IPS-11a (cell line): ENCODE measurements around the gene MSRB1.

Experiments used
- H3K4me3 ChIP-seq: one replicate; pipeline ENCODE4 v1.5.1; 2013; ENCODE audit warnings: low read depth, low read length, control low read depth

The MSRB1 gene

DNA sequence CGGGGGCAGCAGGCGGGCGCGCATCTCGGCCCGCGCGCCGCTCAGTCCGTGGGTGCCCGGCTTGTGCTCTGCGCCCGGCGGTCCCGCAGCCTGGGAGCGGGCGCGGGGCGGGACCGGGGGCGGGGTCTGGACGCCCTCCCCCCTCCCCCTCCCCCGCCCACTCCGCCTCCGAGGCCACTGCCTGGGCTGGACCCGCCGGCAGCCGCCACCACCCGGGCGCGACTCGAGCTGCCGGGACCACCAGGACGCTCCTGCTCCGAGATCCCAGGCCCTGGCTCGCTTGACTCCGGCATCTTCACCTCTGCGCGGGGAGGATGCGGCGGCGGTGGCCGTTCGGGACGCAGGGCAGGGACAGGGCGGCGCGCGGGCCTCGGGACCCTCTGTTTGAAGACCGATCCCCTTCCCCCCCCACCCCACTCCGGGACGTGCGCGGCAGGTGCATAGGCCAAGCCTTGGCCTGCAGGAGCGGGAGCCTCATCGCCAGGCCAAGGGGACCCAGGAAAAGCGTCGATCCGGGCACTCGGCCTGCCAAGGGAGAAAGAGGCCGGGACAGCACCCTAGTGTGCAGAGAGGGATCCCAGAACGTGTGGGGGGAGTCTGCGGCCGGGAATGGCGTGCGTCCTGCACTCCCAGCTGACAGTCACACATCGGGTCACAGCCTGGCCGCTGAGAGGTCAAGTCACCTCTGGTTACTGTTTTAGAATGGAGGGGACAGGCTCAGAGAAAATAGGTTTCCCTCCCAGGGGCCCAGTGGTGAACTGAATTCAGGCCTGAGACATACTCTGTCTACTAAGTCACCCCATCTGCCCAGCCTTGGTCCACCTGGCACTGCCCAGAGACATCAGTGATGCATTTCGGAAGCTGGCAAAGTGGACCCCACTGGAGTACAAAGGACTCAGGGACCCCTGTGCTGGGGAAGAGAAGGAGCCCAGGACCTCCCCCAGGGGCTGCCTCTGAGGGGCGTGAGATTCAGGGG is 24.4 kb downstream of the MSRB1 start, which contains the start of gene HS3ST6:
Gene HS3ST6, minus strand, starts transcription at position 65 of the 976 bp plus-strand sequence. CDS start 92 bp downstream, outside the sequence.
- peak within 1 kb of the TSS; percentile 8 for H3K4me3 ChIP-seq

DNA sequence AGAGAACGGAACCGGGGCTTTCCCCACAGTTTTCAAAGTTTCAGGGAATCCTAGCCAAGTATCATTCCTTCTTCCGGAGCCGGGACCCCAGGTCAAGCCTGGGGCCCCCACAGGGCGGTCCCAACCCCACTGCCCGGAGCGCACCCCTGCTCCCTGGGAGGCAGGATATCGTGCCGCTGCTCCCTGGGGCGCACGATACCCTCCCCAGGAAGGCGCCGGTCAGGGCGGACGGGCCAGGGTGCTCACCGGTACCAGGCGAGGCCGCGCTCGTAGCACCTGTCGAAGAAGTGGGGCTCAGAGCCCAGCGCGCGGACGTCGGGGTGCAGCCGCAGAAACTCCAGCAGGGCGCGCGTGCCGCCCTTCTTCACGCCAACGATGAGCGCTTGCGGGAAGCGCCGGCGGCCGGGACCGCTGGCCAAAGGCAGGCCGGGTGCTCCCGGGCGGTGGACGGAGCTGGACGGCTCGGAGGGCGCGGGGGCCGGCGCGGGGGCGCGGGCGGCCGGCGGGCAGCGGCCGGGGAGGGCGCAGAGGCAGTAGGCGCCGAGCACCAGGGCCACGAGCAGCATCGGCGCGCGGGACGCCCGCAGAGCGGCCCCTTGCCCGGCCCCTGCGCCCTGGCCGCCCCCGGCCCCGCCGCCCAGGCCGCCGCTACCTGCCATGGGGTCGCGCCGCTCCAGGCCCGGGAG is 25.2 kb downstream of the MSRB1 start:
- H3K4me3 ChIP-seq: no peak overlapping the region

DNA sequence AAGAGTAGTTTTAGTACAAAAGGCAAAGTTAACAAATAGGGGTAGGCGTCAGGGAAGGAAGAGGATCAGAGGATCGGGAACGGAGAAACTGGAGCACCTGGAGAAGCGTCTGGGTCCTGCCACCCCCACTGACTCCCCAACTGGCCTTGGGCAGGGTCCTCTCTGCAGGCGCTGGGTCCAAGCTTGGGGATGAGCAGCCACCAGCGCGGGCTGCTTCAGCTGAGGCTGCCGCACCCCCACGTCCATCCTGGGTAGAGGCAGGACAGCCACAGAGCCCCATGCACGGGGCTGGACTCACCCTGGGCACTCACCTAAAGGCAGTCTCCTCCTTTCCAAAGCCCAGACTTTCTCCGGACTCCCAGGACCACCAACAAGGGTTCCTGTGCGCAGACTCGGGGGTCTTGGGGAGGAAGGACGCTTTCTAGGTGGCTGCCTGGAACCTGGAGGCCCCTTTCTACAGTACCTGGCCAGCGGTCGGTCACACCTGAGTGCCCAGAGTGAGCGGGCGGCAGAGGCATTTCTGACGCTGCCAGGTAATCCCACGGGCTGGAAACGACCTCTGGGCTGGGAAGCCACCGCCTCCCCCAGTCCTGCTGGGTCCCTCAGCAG is 25.8 kb downstream of the MSRB1 start:
- no peak overlapping the region for H3K4me3 ChIP-seq

DNA sequence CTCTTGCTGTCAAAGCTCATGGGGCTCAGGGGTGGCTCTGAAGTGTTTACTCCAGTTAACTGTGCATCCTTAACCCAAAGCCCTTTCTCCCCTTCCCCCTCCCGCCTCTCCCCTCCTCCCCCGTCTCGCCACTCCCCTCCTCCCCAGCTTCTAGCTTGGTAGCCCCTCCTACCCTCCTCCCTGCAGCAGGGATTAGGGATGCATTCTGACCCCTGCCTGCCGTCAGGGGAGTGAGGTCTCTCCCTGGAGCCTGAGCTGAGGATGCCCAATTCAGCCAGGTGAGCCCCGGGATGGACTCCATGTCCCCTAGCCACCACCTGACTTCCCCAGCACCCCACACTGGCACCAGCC is 26.4 kb downstream of the MSRB1 start:
- H3K4me3 ChIP-seq: no peak overlapping the region

DNA sequence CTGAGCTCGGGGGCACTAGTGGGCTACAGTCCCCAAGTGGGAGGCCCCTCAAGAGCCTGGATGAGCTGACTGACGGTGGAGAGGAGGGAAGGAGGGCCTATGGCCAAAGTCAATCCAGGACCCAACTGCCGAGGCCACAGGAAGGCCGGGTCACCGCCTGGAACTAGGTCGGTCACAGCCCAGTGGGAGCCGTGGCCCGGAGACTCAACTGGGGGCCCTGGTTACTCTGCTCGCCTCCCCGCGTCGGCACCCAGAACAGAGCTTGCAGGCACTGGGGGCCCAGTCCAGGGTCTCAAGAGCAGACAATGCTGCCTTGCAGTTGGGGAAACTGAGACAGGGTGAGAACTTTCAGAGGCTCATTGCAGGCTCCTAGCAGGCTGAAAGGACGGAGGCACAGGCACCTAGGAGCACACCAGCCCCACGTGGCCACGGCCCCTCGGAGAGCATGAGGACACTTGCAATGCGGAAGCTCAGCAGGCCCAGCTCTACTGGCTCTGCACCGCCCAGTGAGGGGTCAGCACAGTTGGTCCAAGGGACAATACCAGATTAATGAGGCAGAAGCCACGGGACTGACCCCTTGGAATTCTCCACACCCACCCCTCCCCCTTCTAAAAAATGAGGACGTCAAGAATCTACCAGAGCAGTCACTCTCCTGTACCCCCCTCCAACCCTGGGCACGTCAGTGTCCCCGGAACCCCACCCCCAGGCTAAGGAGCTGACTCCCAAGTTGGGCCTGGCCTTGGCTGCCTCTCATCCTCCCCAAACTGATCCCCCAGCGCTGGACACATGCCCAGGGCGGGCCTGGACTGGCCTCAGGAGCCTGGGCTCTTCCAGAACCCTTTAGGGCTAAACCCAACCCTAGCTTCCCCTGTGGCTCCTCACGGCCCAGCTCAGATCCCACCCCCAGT is 27.0 kb downstream of the MSRB1 start:
- H3K4me3 ChIP-seq: no peak overlapping the region

DNA sequence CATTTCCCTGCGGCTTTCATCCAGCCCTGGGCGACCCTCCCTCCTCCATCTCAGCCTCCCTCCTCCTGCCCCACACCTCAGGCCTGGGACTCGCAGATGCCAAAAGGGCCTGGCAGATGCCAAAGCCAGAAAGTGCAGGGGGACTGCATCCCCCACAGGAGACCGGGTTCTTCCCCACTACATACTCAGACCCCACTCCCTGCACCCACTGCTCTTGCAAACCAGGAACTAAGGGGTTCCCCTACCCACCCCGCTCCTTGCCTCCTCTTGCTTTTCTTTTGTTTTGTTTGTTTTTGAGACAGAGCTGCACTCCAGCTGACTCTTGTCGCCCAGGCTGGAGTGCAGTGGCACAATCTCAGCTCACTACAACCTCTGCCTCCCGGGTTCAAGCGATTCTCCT is 28.0 kb downstream of the MSRB1 start:
- H3K4me3 ChIP-seq: no peak overlapping the region

DNA sequence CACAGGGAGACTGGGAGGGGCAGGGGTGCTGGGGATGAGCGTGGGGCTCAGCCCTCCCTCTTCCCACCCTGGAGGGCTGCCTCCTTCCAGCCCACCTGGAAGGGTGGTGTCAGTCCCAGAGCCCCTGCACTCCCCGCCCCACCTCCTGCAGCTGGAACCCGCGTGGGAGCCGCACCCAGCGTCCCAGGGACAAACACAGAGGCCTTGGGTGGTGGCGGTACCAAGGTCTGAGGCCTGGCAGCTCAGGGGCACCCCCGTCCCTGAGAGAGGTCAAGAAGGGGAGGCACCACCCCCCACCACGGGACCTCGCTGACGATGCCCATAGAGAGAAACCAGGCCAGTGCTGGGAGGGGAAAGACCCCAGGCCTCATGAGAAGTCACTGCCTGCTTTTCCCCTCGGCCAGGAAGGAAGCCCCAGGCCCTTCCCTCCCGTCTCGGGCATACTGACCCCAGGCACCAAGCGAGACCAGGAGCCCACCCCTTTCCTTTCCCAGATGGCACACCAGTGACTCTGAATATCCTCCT is 28.9 kb downstream of the MSRB1 start:
- H3K4me3 ChIP-seq: no peak overlapping the region

DNA sequence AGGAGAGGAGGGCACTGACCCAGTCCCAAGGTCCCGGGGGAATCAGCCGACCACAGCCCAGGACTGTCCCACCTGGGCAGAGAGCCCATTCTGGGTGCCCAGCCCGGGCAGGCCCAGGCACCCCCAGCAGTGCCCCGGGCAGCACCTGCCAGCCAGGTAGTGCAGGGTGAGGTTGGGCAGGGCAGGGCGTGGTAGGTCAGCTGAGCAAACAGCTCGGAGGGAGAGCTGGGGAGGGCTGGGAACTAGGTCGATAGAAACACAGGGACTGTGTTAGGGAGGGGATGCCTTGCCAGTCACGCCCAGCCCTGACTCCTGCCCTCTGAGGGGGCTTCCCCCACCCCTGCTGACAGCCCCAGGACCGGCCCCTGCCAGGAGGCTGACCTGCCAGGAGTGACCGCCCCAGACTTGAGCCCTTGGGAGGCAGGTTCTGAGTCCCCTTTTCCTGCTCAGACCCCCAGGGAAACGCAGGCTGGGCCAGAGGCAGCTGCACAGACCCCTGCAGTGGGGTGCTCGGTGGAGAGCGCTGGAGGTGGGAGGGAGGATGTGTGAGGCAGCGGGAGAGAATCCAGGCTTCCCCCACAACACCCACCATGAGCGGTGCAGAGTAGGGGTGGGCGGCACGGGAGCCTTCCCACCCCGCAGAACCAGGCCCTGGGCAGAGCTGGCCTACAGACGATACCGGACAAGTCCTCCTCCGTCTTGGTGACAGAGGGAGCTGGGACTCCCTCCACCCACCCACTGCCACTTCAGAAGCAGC is 29.5 kb downstream of the MSRB1 start:
- H3K4me3 ChIP-seq: no peak overlapping the region

DNA sequence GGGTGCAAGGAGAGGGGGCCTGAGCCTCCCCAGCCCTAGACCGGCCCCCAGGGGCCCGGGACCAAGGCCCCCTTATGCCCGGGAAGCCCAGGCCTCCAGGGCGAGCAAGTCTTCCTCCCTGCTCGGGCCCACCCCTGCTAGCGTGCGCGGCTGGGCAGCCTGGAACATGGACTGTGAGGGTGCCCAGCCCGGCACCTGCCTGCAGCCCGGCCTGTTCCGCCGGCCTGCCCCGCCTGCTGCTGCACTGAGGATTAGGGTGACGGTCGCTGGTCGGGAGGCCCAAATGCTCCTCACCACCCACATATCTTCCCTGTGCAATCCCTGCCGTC is 30.8 kb downstream of the MSRB1 start:
- no peak overlapping the region for H3K4me3 ChIP-seq

DNA sequence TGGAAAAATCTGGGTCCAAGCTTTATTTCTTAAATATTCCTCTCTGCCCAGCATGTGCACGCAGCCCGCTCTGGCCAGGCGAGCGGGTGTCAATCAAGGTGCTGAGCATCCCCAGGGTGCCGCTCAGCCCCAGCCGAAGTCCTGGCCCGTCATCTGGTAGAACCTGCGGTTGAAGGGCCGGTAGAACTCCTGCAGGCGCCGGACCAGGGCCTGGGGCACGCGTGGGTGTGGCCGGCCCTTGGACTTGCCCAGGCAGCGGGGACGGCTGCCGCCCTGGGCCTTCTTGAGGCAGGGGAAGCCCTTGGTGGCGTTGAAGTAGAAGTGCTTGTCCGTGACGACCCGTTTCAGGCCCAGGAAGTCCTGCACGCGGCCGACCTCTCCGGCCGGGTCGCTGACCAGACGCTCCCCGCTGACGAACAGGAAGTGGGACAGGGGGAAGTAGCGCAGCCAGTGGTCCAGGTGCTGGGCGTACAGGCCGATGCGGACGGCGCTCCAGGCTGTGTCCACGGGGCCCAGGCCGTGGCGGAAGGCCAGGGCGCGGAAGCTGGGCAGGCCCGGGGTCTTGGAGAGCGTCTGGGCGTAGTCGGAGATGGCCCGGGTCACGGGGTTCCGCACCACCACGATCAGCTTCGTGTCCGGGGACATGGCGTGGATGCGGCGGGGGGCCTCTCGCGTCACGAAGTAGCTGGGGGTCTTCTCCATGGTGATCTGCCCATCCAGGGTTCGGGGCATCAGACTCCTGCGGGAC is 31.4 kb downstream of the MSRB1 start:
- no peak overlapping the region for H3K4me3 ChIP-seq

DNA sequence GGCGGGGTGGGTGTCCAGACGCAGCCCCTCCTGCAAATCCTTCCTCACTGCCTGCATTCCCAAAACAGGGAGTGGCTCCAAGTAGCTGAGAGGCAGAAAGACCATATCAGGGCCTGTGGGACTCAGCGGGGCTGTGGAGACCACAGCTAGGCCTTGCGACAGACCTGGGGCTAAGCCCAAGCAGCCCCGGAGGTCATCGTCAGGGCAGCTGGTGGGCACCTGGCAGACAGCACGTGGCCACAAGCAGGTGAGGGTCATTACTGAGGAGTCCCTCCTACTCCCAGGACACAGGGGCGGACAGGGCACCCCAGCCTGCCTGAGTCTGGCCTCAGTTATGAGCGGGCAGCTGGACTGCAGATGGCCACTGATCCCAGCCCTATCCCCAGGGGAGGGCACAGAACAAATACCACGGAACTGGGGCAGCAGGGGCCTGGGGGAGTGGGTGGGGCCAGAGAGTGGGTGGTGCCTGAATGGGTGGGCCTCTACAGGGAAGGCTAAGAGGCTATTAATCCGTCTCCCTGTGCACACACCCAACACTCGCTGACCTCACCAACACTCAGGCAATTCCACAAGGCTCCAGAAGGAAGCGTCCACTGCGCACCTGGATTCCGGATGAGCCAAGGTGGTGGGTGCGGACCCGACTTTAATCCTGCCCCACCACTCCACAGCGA is 33.3 kb downstream of the MSRB1 start:
- H3K4me3 ChIP-seq: no peak overlapping the region

DNA sequence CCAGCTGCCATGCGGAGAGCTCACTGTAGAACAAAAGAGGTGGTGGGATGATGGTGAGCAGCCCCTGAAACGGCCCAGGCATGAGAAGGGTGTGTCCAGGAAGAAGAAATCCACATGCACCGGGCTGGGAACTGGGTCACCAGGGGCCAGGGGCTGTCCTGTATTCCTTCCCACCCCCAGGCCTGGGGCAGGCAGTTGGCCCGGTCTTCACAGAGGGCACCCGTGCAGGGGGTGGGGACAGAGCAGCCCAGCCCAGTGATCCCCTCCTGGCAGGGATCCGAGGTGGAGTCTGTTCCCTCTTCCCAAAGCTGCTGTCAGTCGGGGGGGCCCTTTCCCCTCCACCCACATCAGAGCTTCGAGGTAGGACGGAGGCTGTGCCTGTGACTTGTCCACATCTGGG is 34.0 kb downstream of the MSRB1 start:
- no peak overlapping the region for H3K4me3 ChIP-seq

DNA sequence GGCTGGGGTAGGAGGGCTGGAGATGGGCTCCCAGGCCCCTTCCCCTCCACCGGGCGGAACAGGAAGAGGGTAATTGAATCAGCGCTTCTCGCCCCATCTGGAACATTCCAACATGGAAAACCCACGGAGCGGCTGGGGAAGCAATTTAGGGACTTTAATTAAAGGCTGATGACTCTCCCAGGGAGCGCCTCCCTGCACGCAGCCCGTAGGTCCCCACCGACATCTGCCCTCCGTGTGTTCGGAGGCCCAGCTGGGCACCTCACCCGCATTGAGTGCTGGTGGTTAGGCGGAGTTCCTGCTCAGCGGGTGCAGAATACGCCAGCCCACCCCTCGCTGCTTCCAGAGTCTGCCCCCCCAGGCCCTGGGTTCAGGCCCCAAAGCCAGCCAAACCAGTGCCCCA is 34.8 kb downstream of the MSRB1 start:
- no peak overlapping the region for H3K4me3 ChIP-seq

DNA sequence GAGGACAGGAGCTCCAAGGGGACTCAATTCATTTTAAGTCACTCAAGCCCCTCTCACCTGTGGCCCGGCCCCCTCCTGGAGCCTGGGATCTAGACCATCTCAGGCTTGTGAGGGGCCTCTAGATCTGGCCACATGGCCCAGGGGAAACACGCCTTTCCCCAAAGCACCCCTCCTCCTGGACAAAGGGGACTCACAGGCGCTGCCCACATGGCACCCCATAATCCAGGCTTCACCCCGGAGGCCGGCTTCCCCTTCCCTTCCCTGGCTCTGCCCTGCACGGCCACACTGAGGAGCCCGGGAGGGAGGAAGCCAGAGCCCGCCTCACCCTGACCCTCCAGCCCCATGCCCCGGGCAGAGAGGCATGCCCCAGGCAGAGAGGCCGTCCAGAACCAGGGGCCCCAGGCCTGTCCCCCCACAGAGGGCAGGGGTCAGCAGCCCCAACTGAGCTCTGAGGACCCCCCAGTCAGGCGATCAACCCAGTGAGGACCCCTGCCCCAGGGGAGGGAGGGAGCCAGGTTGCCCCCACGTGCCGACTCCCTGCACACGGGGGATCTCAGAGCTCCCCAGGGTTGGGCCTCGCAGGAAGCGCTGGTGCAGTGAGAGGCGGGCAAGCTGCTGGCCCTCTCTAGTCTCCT is 35.7 kb downstream of the MSRB1 start:
- H3K4me3 ChIP-seq: no peak overlapping the region

DNA sequence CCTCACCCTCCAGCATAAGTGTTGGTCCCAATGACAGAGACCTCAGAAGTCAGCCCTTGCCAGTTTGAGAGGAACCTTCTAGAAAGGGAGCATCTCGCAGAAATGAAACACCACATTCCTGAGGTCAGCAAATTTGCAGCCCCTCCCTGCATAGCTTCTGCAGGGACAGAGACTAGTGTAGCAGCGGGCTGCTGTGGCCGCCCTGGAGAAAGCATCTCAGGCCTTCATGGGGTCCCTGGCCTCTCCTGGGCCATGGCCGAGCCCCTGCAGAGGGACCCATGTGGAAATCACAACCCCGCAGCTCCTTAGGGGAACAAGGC is 36.2 kb downstream of the MSRB1 start:
- H3K4me3 ChIP-seq: no peak overlapping the region

DNA sequence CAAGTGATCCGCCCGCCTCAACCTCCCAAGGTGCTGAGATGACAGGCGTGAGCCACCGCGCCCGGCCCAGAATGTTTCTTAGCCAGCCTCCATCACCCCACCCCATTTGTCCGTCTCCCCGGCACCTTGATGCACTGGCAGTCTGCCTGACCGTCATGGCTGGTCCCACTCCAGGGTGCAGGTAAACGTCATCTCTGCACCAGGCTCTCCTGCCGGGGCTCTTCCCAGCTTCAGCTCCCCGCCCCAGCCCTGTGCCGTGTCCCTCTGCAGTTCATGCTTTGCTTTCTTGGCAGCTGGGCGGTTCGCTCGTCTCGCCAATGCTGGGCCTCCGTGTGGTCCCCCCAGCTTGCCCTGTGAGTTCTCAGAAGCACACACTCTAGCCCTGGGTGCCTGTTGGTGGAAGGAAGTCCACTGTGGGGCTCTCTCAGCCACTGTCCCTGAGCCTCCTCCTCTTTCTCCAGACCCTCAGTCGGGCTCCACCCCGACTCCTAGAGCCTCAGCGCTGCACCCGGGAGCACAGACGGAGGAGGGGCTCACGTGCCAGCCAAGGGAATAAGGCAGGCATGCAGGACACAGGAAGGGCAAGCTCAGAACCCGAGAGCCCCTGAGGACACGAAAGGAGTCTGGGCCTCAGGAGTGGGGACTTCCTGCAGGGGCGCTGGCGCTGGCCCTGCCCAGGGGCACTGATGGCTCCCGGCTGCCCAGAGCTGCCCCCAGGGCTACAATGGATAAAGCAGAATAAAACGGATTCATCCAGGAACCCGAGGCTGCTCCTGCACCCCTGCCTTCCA is 36.7 kb downstream of the MSRB1 start:
- H3K4me3 ChIP-seq: no peak overlapping the region
